Fibroblast of lung (primary cell): ENCODE results near the gene RRBP1. TPM values are rescaled to one million over a fixed set of nuclear protein-coding genes. Genes with fewer than 3 reads are reported as not detected.

Experiments used
- DNase-seq, 2 donors: peaks; one replicate each; pipeline versions ENCODE4 v3.0.0 to v3.0.0-alpha.2; 2010; ENCODE audit warnings: low read depth in 2 of 2
- H2AFZ ChIP-seq: 2 replicates; pipeline ENCODE4 v1.5.1; 2012; ENCODE audit warnings: low read length, control low read depth, inconsistent platforms
- H3K27ac ChIP-seq: 2 replicates; pipeline ENCODE4 v1.5.1; 2011; ENCODE audit warnings: low read length, control low read depth; ENCODE audit not compliant: insufficient read depth
- H3K27me3 ChIP-seq: 2 replicates; pipeline ENCODE4 v1.5.1; 2011; ENCODE audit warnings: mild to moderate bottlenecking, low read length; ENCODE audit not compliant: control insufficient read depth, insufficient read depth
- H3K36me3 ChIP-seq: 2 replicates; pipeline ENCODE4 v1.5.1; 2011; ENCODE audit warnings: low read length; ENCODE audit not compliant: control insufficient read depth, insufficient read depth
- H3K4me1 ChIP-seq: 2 replicates; pipeline ENCODE4 v1.5.1; 2011; ENCODE audit warnings: low read length; ENCODE audit not compliant: control insufficient read depth, insufficient read depth; ENCODE audit errors: extremely low read depth
- H3K4me2 ChIP-seq: 2 replicates; pipeline ENCODE4 v1.5.1; 2011; ENCODE audit warnings: low read length, control low read depth; ENCODE audit not compliant: insufficient read depth; ENCODE audit errors: extremely low read depth
- H3K4me3 ChIP-seq, 4 experiments: fragments of 200-600 bp in 1 of 4; sonication (generic) in 1 of 4; replicated peaks in 1 of 4; 2 replicates each; pipeline ENCODE4 v1.5.1; 2011 to 2016; ENCODE audit warnings: low read length in 4 of 4, low read depth in 3 of 4, mild to moderate bottlenecking in 3 of 4, control low read depth in 2 of 4, inconsistent platforms in 1 of 4, mixed read lengths in 1 of 4; ENCODE audit not compliant: insufficient read depth in 1 of 4; ENCODE audit errors: control extremely low read depth in 1 of 4
- H3K79me2 ChIP-seq: 2 replicates; pipeline ENCODE4 v1.5.1; 2012; ENCODE audit warnings: mild to moderate bottlenecking, low read length, inconsistent platforms; ENCODE audit not compliant: control insufficient read depth, insufficient read depth
- H3K9ac ChIP-seq: 2 replicates; pipeline ENCODE4 v1.5.1; 2011; ENCODE audit warnings: mild to moderate bottlenecking, low read length, control low read depth; ENCODE audit not compliant: insufficient read depth
- H3K9me3 ChIP-seq: 2 replicates; pipeline ENCODE4 v1.5.1; 2012; ENCODE audit warnings: low read depth, low read length; ENCODE audit not compliant: control insufficient read depth, insufficient read depth
- H4K20me1 ChIP-seq: 2 replicates; pipeline ENCODE4 v1.5.1; 2011; ENCODE audit warnings: low read length; ENCODE audit not compliant: control insufficient read depth, insufficient read depth; ENCODE audit errors: extremely low read depth
- CTCF ChIP-seq, 2 donors: IDR thresholded peaks in 1 of 2; conservative IDR thresholded peaks in 1 of 2; 1 replicate in 1 of 2; 2 replicates in 1 of 2; pipeline ENCODE4 v1.5.1; 2011 to 2012; ENCODE audit warnings: low read length in 2 of 2, control low read depth in 1 of 2, inconsistent platforms in 1 of 2, low read depth in 1 of 2, mild to moderate bottlenecking in 1 of 2
- EZH2 ChIP-seq: IDR thresholded peaks from 2 replicates; pipeline ENCODE4 v1.5.1; 2012; ENCODE audit warnings: low read length, control low read depth, mild to moderate bottlenecking; ENCODE audit errors: missing control alignments
- polyA plus RNA-seq, 2 donors: library from polyadenylated mRNA; depleted of rRNA in 1 of 2; stranded (reverse) in 1 of 2; unstranded in 1 of 2; fragments of >200 nt; gene quantifications; 2 replicates each; pipeline ENCODE4 v1.2.1, GENCODE V29; 2011 to 2012; ENCODE audit warnings: missing spikeins in 1 of 2
- total RNA-seq: library from RNA; depleted of rRNA; stranded (reverse); fragments of >200 nt; gene quantifications from 2 replicates; pipeline ENCODE4 v1.2.1, GENCODE V29; 2014

The RRBP1 gene
- total and polyA plus RNA-seq, 2 donors (not counting 1 experiment from before 2014, with no cell fraction given): 169 to 233 TPM

- Histone ChIP-seq H4K20me1 (peaks cover 14% of the 10 kb centered on the region), H3K9me3 (no peaks in the 10 kb centered on the region), H3K36me3 (no peaks in the 10 kb centered on the region), H3K4me2 (peak overlapping the region; percentile 54), H2AFZ (no peak overlapping the region), H3K27me3 (no peaks in the 10 kb centered on the region), H3K27ac (no peak overlapping the region), H3K9ac (no peak overlapping the region), H3K4me3 (no peak overlapping the region), H3K79me2 (peaks cover 87% of the 10 kb centered on the region), H3K4me1 (peaks cover 5% of the 10 kb centered on the region)
- DNase-seq: no peak
- TF ChIP-seq EZH2: no peak
- no peak for TF ChIP-seq CTCF (conservative IDR thresholded peaks at IDR 0.05 in 1 of 2, IDR thresholded peaks at IDR 0.05 in 1 of 2; ENCODE audit: low read depth in 1 of 2, low read length in 2 of 2)
These were observed 92.7 kb downstream of the RRBP1 start for GRCh38 chr20:17589161-17589834.

GRCh38 chr20:17587824-17588223 is 94.2 kb downstream of the RRBP1 start:
- Histone ChIP-seq H3K36me3 (no peaks in the 10 kb centered on the region), H3K9ac (no peak overlapping the region), H2AFZ (no peak overlapping the region), H3K4me2 (no peak overlapping the region), H3K79me2 (peaks cover 87% of the 10 kb centered on the region), H3K4me1 (peaks cover 5% of the 10 kb centered on the region), H3K4me3 (no peak overlapping the region), H3K9me3 (no peaks in the 10 kb centered on the region), H4K20me1 (peaks cover 17% of the 10 kb centered on the region), H3K27ac (no peak overlapping the region), H3K27me3 (no peaks in the 10 kb centered on the region)
- no peak for DNase-seq
- TF ChIP-seq EZH2 (no peak), CTCF (conservative IDR thresholded peaks at IDR 0.05 in 1 of 2, IDR thresholded peaks at IDR 0.05 in 1 of 2; ENCODE audit: low read depth in 1 of 2, low read length in 2 of 2) (no peak)

- H3K9me3 ChIP-seq: no peaks in the 10 kb centered on the region
These were observed 94.9 kb downstream of the RRBP1 start for GRCh38 chr20:17587148-17587547.

More at GRCh38 chr20:17587148-17587547, 94.9 kb downstream of the RRBP1 start:
- H3K4me1 ChIP-seq: peaks cover 5% of the 10 kb centered on the region
- DNase-seq: no peak
- no peak for TF ChIP-seq EZH2
- TF ChIP-seq CTCF (conservative IDR thresholded peaks at IDR 0.05 in 1 of 2, IDR thresholded peaks at IDR 0.05 in 1 of 2; ENCODE audit: low read depth in 1 of 2, low read length in 2 of 2): no peak
- no peak overlapping the region for H3K27ac ChIP-seq
- H3K4me2 ChIP-seq: no peak overlapping the region
- peaks cover 17% of the 10 kb centered on the region for H4K20me1 ChIP-seq
- no peaks in the 10 kb centered on the region for H3K27me3 ChIP-seq
- H3K9ac ChIP-seq: no peak overlapping the region
- H3K36me3 ChIP-seq: no peaks in the 10 kb centered on the region
- H3K4me3 ChIP-seq: no peak overlapping the region
- H2AFZ ChIP-seq: no peak overlapping the region
- peaks cover 89% of the 10 kb centered on the region for H3K79me2 ChIP-seq
